HepG2 (cell line): ENCODE results near the gene CACNG5. TPM values are rescaled to one million over a fixed set of nuclear protein-coding genes. Genes with fewer than 3 reads are reported as not detected.

Experiments used
- BRD4 ChIP-seq: sonication (generic); formaldehyde crosslinking; IDR thresholded peaks from 2 replicates; pipeline ENCODE4 v1.4.0; 2020; ENCODE audit warnings: missing genetic modification reagents
- CAMTA2 ChIP-seq: sonication (generic); formaldehyde crosslinking; IDR thresholded peaks from 2 replicates; pipeline ENCODE4 v1.4.0; 2020; ENCODE audit warnings: mild to moderate bottlenecking, missing genetic modification reagents, borderline replicate concordance
- FOXM1 ChIP-seq: sonication (generic); formaldehyde crosslinking; IDR thresholded peaks from 2 replicates; pipeline ENCODE4 v1.5.0; 2020; ENCODE audit warnings: missing genetic modification reagents
- LCORL ChIP-seq, 2 experiments: fragments of 450-650 bp in 1 of 2; sonication (generic) in 1 of 2; formaldehyde crosslinking in 1 of 2; IDR thresholded peaks; 2 replicates each; pipeline versions ENCODE4 v1.5.0 to v1.6.1; 2017 to 2020; ENCODE audit warnings: antibody characterized with exemption in 1 of 2, missing genetic modification reagents in 1 of 2
- MBD4 ChIP-seq: IDR thresholded peaks from 2 replicates; pipeline ENCODE4 v1.6.1; 2012; ENCODE audit warnings: low read length, inconsistent platforms, borderline replicate concordance
- PRMT3 ChIP-seq: sonication (generic); formaldehyde crosslinking; IDR thresholded peaks from 2 replicates; pipeline ENCODE4 v1.8.1; 2022; ENCODE audit warnings: low read depth, mild to moderate bottlenecking, moderate library complexity, missing genetic modification reagents, borderline replicate concordance
- REXO4 ChIP-seq: sonication (generic); formaldehyde crosslinking; IDR thresholded peaks from 2 replicates; pipeline ENCODE4 v1.8.0; 2022; ENCODE audit warnings: missing genetic modification reagents, mild to moderate bottlenecking, borderline replicate concordance
- ZNF24 ChIP-seq: fragments of 450-650 bp; IDR thresholded peaks from 2 replicates; pipeline ENCODE4 v1.6.1; 2017; ENCODE audit warnings: antibody characterized with exemption, mild to moderate bottlenecking
- ZNF430 ChIP-seq: sonication (generic); formaldehyde crosslinking; IDR thresholded peaks from 2 replicates; pipeline ENCODE4 v1.9.0; 2021; ENCODE audit warnings: mild to moderate bottlenecking, missing genetic modification reagents
- ZNF468 ChIP-seq: sonication (generic); formaldehyde crosslinking; IDR thresholded peaks from 2 replicates; pipeline ENCODE4 v1.8.0; 2022; ENCODE audit warnings: mild to moderate bottlenecking, moderate library complexity, missing genetic modification reagents
- ZNF530 ChIP-seq: sonication (generic); formaldehyde crosslinking; IDR thresholded peaks from 2 replicates; pipeline ENCODE4 v1.5.0; 2020; ENCODE audit warnings: low read depth, mild to moderate bottlenecking, missing genetic modification reagents
- polyA plus RNA-seq, 8 experiments: library from polyadenylated mRNA; depleted of rRNA in 3 of 8; stranded (reverse) in 7 of 8; unstranded in 1 of 8; fragments of >200 nt; fragmentation: Illumina TruSeq in 4 of 8; extraction: Trizol in 4 of 8; gene quantifications; 2 replicates each; pipeline versions ENCODE4 v1.2.1 to v1.2.3, GENCODE V29; 2011 to 2016; ENCODE audit warnings: low read depth in 4 of 8, missing spikeins in 1 of 8, mixed read lengths in 1 of 8; ENCODE audit not compliant: insufficient read depth in 1 of 8
- total RNA-seq, 5 experiments: library from RNA; depleted of rRNA; stranded (reverse); fragments of >200 nt; fragmentation: Illumina TruSeq; extraction: Trizol; gene quantifications; 2 replicates each; pipeline ENCODE4 v1.2.3, GENCODE V29; 2016; ENCODE audit warnings: low read depth in 1 of 5
- TF ChIP-seq, protein P1 (sequence below): IDR thresholded peaks from 2 replicates; pipeline ENCODE4 v1.6.1; 2018; ENCODE audit warnings: missing genetic modification reagents
- TF ChIP-seq, protein P2 (sequence below): sonication (generic); formaldehyde crosslinking; IDR thresholded peaks from 2 replicates; pipeline ENCODE4 v1.4.0; 2020; ENCODE audit warnings: mild to moderate bottlenecking, missing genetic modification reagents
- TF ChIP-seq, protein P3 (sequence below): sonication (generic); formaldehyde crosslinking; IDR thresholded peaks from 2 replicates; pipeline ENCODE4 v1.4.0; 2020; ENCODE audit warnings: missing genetic modification reagents
- TF ChIP-seq, protein P4 (sequence below): sonication (generic); formaldehyde crosslinking; IDR thresholded peaks from 2 replicates; pipeline ENCODE4 v1.5.0; 2020; ENCODE audit warnings: missing genetic modification reagents
- TF ChIP-seq, protein P5 (sequence below): sonication (generic); formaldehyde crosslinking; IDR thresholded peaks from 2 replicates; pipeline ENCODE4 v1.5.1; 2020; ENCODE audit warnings: missing genetic modification reagents, mild to moderate bottlenecking, borderline replicate concordance
- TF ChIP-seq, protein P6 (sequence below): sonication (generic); formaldehyde crosslinking; IDR thresholded peaks from 2 replicates; pipeline ENCODE4 v1.8.0; 2022; ENCODE audit warnings: mild to moderate bottlenecking, missing genetic modification reagents, borderline replicate concordance
- TF ChIP-seq, protein P7 (sequence below): IDR thresholded peaks from 2 replicates; pipeline ENCODE4 v1.6.1; 2016; ENCODE audit warnings: low read depth, control low read depth

Gene CACNG5
- total and polyA plus RNA-seq, 2 of the 13 experiments (the other 11 are each of a cell fraction or from before 2014, with no cell fraction given) = not detected

DNA sequence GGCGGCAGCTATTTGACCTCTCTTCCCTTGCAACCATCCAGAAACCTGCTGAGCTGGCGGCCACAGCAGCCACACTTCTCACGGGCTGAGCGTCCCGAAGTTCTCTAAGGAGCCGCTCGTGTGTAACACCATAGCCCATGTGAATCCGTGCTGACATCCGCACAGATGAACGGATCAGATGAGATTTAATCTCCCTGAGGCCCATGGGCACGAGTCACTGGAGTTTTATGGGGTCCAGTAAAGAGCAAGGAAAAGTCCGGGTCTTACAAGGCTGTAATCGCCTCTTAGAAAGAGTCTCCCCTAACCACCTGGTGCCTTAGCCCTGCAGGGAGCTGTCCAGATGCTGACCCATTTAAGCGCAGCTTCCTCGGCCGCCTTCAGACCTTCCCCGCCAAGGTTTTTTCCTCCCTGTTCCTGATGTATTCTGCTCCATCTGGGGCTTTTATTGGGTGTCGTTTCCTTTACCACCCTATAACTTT lies 5.5 kb upstream of the CACNG5 start (continued):
- TF ChIP-seq, protein P1, sequence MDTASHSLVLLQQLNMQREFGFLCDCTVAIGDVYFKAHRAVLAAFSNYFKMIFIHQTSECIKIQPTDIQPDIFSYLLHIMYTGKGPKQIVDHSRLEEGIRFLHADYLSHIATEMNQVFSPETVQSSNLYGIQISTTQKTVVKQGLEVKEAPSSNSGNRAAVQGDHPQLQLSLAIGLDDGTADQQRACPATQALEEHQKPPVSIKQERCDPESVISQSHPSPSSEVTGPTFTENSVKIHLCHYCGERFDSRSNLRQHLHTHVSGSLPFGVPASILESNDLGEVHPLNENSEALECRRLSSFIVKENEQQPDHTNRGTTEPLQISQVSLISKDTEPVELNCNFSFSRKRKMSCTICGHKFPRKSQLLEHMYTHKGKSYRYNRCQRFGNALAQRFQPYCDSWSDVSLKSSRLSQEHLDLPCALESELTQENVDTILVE (CRISPR knock-in tag) = 0 out of 2 replicates have a peak, but pooled peaks have one; percentile 56
- no peak for TF ChIP-seq LCORL (IDR thresholded peaks at IDR 0.05)
- no peak for TF ChIP-seq LCORL (CRISPR knock-in tag; IDR thresholded peaks at IDR 0.05)
- no peak for TF ChIP-seq PRMT3 (CRISPR knock-in tag)
- no peak for TF ChIP-seq ZNF468 (CRISPR knock-in tag)
- TF ChIP-seq, protein P2, sequence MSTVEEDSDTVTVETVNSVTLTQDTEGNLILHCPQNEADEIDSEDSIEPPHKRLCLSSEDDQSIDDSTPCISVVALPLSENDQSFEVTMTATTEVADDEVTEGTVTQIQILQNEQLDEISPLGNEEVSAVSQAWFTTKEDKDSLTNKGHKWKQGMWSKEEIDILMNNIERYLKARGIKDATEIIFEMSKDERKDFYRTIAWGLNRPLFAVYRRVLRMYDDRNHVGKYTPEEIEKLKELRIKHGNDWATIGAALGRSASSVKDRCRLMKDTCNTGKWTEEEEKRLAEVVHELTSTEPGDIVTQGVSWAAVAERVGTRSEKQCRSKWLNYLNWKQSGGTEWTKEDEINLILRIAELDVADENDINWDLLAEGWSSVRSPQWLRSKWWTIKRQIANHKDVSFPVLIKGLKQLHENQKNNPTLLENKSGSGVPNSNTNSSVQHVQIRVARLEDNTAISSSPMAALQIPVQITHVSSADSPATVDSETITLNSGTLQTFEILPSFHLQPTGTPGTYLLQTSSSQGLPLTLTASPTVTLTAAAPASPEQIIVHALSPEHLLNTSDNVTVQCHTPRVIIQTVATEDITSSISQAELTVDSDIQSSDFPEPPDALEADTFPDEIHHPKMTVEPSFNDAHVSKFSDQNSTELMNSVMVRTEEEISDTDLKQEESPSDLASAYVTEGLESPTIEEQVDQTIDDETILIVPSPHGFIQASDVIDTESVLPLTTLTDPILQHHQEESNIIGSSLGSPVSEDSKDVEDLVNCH = no peak
- TF ChIP-seq ZNF530 (CRISPR knock-in tag) = no peak
- TF ChIP-seq, protein P3, sequence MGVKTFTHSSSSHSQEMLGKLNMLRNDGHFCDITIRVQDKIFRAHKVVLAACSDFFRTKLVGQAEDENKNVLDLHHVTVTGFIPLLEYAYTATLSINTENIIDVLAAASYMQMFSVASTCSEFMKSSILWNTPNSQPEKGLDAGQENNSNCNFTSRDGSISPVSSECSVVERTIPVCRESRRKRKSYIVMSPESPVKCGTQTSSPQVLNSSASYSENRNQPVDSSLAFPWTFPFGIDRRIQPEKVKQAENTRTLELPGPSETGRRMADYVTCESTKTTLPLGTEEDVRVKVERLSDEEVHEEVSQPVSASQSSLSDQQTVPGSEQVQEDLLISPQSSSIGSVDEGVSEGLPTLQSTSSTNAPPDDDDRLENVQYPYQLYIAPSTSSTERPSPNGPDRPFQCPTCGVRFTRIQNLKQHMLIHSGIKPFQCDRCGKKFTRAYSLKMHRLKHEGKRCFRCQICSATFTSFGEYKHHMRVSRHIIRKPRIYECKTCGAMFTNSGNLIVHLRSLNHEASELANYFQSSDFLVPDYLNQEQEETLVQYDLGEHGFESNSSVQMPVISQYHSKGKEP (CRISPR knock-in tag) = 0 out of 2 replicates have a peak, but pooled peaks have one; percentile 51
- TF ChIP-seq REXO4 = no peak
- no peak for TF ChIP-seq MBD4
- TF ChIP-seq ZNF24 = no peak
- TF ChIP-seq FOXM1 (CRISPR knock-in tag) = no peak
- TF ChIP-seq, protein P4, sequence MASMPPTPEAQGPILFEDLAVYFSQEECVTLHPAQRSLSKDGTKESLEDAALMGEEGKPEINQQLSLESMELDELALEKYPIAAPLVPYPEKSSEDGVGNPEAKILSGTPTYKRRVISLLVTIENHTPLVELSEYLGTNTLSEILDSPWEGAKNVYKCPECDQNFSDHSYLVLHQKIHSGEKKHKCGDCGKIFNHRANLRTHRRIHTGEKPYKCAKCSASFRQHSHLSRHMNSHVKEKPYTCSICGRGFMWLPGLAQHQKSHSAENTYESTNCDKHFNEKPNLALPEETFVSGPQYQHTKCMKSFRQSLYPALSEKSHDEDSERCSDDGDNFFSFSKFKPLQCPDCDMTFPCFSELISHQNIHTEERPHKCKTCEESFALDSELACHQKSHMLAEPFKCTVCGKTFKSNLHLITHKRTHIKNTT (CRISPR knock-in tag) = no peak
- TF ChIP-seq, protein P5, sequence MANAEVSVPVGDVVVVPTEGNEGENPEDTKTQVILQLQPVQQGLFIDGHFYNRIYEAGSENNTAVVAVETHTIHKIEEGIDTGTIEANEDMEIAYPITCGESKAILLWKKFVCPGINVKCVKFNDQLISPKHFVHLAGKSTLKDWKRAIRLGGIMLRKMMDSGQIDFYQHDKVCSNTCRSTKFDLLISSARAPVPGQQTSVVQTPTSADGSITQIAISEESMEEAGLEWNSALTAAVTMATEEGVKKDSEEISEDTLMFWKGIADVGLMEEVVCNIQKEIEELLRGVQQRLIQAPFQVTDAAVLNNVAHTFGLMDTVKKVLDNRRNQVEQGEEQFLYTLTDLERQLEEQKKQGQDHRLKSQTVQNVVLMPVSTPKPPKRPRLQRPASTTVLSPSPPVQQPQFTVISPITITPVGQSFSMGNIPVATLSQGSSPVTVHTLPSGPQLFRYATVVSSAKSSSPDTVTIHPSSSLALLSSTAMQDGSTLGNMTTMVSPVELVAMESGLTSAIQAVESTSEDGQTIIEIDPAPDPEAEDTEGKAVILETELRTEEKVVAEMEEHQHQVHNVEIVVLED (CRISPR knock-in tag) = no peak
- no peak for TF ChIP-seq BRD4 (CRISPR knock-in tag)
- TF ChIP-seq ZNF430 = no peak
- TF ChIP-seq CAMTA2 (CRISPR knock-in tag) = no peak
- TF ChIP-seq, protein P6, sequence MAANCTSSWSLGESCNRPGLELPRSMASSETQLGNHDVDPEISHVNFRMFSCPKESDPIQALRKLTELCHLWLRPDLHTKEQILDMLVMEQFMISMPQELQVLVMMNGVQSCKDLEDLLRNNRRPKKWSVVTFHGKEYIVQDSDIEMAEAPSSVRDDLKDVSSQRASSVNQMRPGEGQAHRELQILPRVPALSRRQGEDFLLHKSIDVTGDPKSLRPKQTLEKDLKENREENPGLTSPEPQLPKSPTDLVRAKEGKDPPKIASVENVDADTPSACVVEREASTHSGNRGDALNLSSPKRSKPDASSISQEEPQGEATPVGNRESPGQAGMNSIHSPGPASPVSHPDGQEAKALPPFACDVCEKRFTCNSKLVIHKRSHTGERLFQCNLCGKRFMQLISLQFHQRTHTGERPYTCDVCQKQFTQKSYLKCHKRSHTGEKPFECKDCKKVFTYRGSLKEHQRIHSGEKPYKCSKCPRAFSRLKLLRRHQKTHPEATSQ (CRISPR knock-in tag) = no peak
- TF ChIP-seq, protein P7, sequence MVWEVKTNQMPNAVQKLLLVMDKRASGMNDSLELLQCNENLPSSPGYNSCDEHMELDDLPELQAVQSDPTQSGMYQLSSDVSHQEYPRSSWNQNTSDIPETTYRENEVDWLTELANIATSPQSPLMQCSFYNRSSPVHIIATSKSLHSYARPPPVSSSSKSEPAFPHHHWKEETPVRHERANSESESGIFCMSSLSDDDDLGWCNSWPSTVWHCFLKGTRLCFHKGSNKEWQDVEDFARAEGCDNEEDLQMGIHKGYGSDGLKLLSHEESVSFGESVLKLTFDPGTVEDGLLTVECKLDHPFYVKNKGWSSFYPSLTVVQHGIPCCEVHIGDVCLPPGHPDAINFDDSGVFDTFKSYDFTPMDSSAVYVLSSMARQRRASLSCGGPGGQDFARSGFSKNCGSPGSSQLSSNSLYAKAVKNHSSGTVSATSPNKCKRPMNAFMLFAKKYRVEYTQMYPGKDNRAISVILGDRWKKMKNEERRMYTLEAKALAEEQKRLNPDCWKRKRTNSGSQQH = peak; percentile 84; the same call in 1 of the 2 replicates
